ENCODE measurements around the gene HAUS3. TPM values are rescaled to one million over a fixed set of nuclear protein-coding genes. Genes with fewer than 3 reads are reported as not detected.

The HAUS3 gene
- total and polyA plus RNA-seq, 2 of the 13 experiments (the other 11 are each of a cell fraction or from before 2014, with no cell fraction given), result 3.9 to 12.6 TPM

GRCh38 chr4:2251073-2251794 lies 9.3 kb upstream of the HAUS3 start:
- no peaks in the 10 kb centered on the region for H3K27me3 ChIP-seq (ENCODE audit: control insufficient read depth in 1 of 2, insufficient read depth in 2 of 2, low read length in 2 of 2)
- no peak overlapping the region for H3K9ac ChIP-seq (ENCODE audit: insufficient read depth, low read depth, low read length)
- H3K9me3 ChIP-seq (ENCODE audit: low read length), result no peaks in the 10 kb centered on the region
- H3K36me3 ChIP-seq (replicated peaks in 1 of 2; ENCODE audit: control insufficient read depth in 1 of 2, insufficient read depth in 2 of 2, low read length in 2 of 2), result peaks cover 11% of the 10 kb centered on the region in 2 experiments; a peak in 4 of 5 replicates
- intact Hi-C loops (cut with micrococcal nuclease; ENCODE audit: unreplicated experiment), result no loop called here
- H3K4me3 ChIP-seq (replicated peaks in 1 of 3; ENCODE audit: insufficient read depth in 1 of 3, low read depth in 2 of 3, low read length in 3 of 3), result no peak overlapping the region
- FAIRE-seq, result no peak
- ChIA-PET CTCF (ENCODE audit: low intra/inter-chr PET ratio, low total read pairs) (no interaction called here), POLR2A (no interaction called here)
- H3K27ac ChIP-seq (ENCODE audit: extremely low read length, insufficient read depth, low read length), result no peak overlapping the region
- no peak for DNase-seq (ENCODE audit: low spot score)
- BruUV-seq (replicated peaks), result no TSS peak
- ATAC-seq, result no peak
- no peaks in the 10 kb centered on the region for H4K20me1 ChIP-seq (ENCODE audit: insufficient read depth, low read length)
- no peaks in the 10 kb centered on the region for H3K4me1 ChIP-seq (ENCODE audit: insufficient read depth, low read length)
- TF ChIP-seq RBFOX2 (IDR thresholded peaks at IDR 0.05; ENCODE audit: low read depth, low read length) (peak; percentile 31; the same call in 1 of the 2 replicates), PCBP2 (optimal IDR thresholded peaks at IDR 0.05; ENCODE audit: low read depth, low read length, poor library complexity, severe bottlenecking) (no peak), TFDP1 (CRISPR knock-in tag; IDR thresholded peaks at IDR 0.05; ENCODE audit: borderline replicate concordance) (no peak), FOXM1 (CRISPR knock-in tag; IDR thresholded peaks at IDR 0.05) (no peak), RAD21 (CRISPR knock-in tag; IDR thresholded peaks at IDR 0.05) (no peak), AGO2 (optimal IDR thresholded peaks at IDR 0.05; ENCODE audit: low read depth, low read length) (peak; percentile 42)
- 97% methylated on average over 13 of the region's 25 CpGs for WGBS (ENCODE audit: low lambda C conversion rate)
- H3K79me2 ChIP-seq (ENCODE audit: insufficient read depth, low read length), result no peaks in the 10 kb centered on the region
- in situ Hi-C loops (cut with HindIII; ENCODE audit: extremely low pct_ligation_motif_present, low pct_unique_long_range_greater_than_20kb), result no loop called here
- H2AFZ ChIP-seq (ENCODE audit: low read length), result no peak overlapping the region
- H3K4me2 ChIP-seq (ENCODE audit: low read depth, low read length), result no peak overlapping the region

Data from HepG2 (cell line).